Measurements from ENCODE around the gene MYADML2. TPM values are rescaled to one million over a fixed set of nuclear protein-coding genes. Genes with fewer than 3 reads are reported as not detected.

The MYADML2 gene
- total and polyA plus RNA-seq, 10 donors: not detected

GRCh38 chr17:81968850-81969812 lies 22.1 kb upstream of the MYADML2 start:
- 86 to 91% (median 88%) methylated on average over 11 to 12 of the region's 12 CpGs for WGBS, 5 donors
- TF ChIP-seq POLR2A (IDR thresholded peaks at IDR 0.05): no peak
- TF ChIP-seq CTCF (IDR thresholded peaks at IDR 0.05 in 8 of 11, conservative IDR thresholded peaks at IDR 0.05 in 3 of 11): no peak
- no peak for TF ChIP-seq POLR2AphosphoS5 (IDR thresholded peaks at IDR 0.05)

GRCh38 chr17:81968396-81968745 lies 21.3 kb upstream of the MYADML2 start:
- H3K4me3 ChIP-seq: peak overlapping the region in 3 of 8 donors; percentile 21 to 60 (median 34)

More at GRCh38 chr17:81968850-81969812, 22.1 kb upstream of the MYADML2 start:
- Histone ChIP-seq H3K36me3 (no peaks in the 10 kb centered on the region), H3K27me3 (replicated peaks in 1 of 7) (peaks cover 0 to 44% (median 13%) of the 10 kb centered on the region in 7 donors), H3K9me3 (peaks cover 0 to 10% (median 0%) of the 10 kb centered on the region in 8 donors), H3K4me1 (peaks cover 18 to 39% (median 24%) of the 10 kb centered on the region in 6 donors), H3K4me3 (no peak overlapping the region), H3K27ac (no peak overlapping the region)
- DNase-seq: no peak
- intact Hi-C loops (cut with DNase I; ENCODE audit: low total_unique reads): no loop called here

GRCh38 chr17:81967533-81968395 lies 20.7 kb upstream of the MYADML2 start:
- Histone ChIP-seq H3K4me1 (peaks cover 18 to 39% (median 24%) of the 10 kb centered on the region in 6 donors), H3K27me3 (replicated peaks in 1 of 7) (peaks cover 0 to 58% (median 18%) of the 10 kb centered on the region in 7 donors), H3K36me3 (no peaks in the 10 kb centered on the region), H3K27ac (peak overlapping the region in 5 of 8 donors; percentile 47 to 64 (median 56)), H3K9me3 (no peaks in the 10 kb centered on the region), H3K4me3 (peak overlapping the region in 6 of 8 donors; percentile 9 to 60 (median 28))
- no peak for TF ChIP-seq CTCF (IDR thresholded peaks at IDR 0.05 in 8 of 11, conservative IDR thresholded peaks at IDR 0.05 in 3 of 11)
- TF ChIP-seq POLR2AphosphoS5 (IDR thresholded peaks at IDR 0.05): peak; percentile 42 to 75 (median 71)
- no peak for TF ChIP-seq POLR2A (IDR thresholded peaks at IDR 0.05)
- intact Hi-C loops (cut with DNase I; ENCODE audit: low total_unique reads): no loop called here
- WGBS, 5 donors: 12 to 18% (median 13%) methylated on average over 29 to 36 of the region's 36 CpGs
- DNase-seq: peak; percentile 93

More at GRCh38 chr17:81968396-81968745, 21.3 kb upstream of the MYADML2 start:
- TF ChIP-seq POLR2AphosphoS5 (IDR thresholded peaks at IDR 0.05) (no peak), CTCF (IDR thresholded peaks at IDR 0.05 in 8 of 11, conservative IDR thresholded peaks at IDR 0.05 in 3 of 11) (no peak), POLR2A (IDR thresholded peaks at IDR 0.05) (no peak)
- 79 to 90% (median 84%) methylated on average over 7 of the region's 7 CpGs for WGBS, 5 donors
- peaks cover 0 to 52% (median 13%) of the 10 kb centered on the region in 7 donors for H3K27me3 ChIP-seq (replicated peaks in 1 of 7)
- H3K9me3 ChIP-seq: peaks cover 0 to 4% (median 0%) of the 10 kb centered on the region in 8 donors
- peaks cover 18 to 39% (median 24%) of the 10 kb centered on the region in 6 donors for H3K4me1 ChIP-seq
- no peaks in the 10 kb centered on the region for H3K36me3 ChIP-seq
- no peak for DNase-seq
- intact Hi-C loops (cut with DNase I; ENCODE audit: low total_unique reads): no loop called here
- peak overlapping the region in 3 of 8 donors; percentile 51 to 64 (median 56) for H3K27ac ChIP-seq
